ENCODE results near the gene FRMD4A. TPM values are rescaled to one million over a fixed set of nuclear protein-coding genes. Genes with fewer than 3 reads are reported as not detected.
A peak's percentile ranks its signal among the peaks of the same experiment; 100 is the strongest.

FRMD4A gene
- total and polyA plus RNA-seq, 8 donors = 6.9 to 25.3 (median 11.3) TPM

DNA sequence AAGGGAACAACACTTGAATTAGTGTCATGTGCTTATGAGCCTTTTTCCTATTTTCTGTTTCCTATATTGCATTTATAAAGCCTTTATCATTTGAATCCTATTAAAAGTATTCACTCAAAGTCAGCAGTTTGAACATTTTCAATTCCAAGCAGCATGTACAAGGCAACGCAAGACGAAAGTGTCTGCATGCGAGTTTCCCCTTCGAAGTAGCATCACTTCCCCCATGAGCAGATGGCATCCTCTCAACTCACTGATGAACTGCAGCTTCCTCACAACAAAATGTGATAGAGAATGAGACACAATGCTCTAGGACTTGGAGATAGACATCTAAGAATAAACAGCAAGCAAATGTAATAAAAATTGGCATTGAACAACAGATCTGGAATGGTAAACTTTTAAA, 473.3 kb downstream of the FRMD4A start:
- no peak for DNase-seq
- TF ChIP-seq POLR2AphosphoS5 (IDR thresholded peaks at IDR 0.05) = no peak
- no peak for TF ChIP-seq EP300 (IDR thresholded peaks at IDR 0.05)
- no peak for TF ChIP-seq CTCF (IDR thresholded peaks at IDR 0.05)
- no peak for TF ChIP-seq POLR2A (IDR thresholded peaks at IDR 0.05)
- intact Hi-C loops (cut with DNase I; ENCODE audit: low total_unique reads) = no loop called here
- Histone ChIP-seq H3K4me1 (peaks cover 0 to 8% (median 2%) of the 10 kb centered on the region in 4 donors), H3K36me3 (no peaks in the 10 kb centered on the region), H3K27ac (no peak overlapping the region), H3K27me3 (no peaks in the 10 kb centered on the region), H3K4me3 (no peak overlapping the region), H3K9me3 (no peaks in the 10 kb centered on the region)
- WGBS, 5 donors = 90 to 98% (median 94%) methylated on average over 4 of the region's 4 CpGs

DNA sequence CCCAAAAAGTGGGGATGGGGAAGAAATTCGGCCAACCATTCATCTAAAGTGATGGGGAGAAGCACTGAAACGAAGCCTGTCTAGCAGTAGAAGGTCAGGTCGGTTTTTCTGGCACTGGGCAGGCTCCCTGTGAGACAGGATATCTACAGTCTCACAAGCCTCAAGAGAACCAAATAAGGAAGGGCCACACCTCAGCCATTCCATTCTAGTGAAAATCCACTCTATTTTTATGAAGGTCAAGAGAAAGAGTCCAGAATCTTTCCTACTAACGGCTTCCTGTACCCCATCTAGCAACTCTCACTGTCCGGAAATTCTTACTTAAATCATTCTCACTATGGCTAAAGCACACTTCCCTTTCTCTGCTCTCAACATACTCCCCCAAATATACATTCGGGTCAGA, 476.9 kb downstream of the FRMD4A start:
- Histone ChIP-seq H3K9me3 (no peaks in the 10 kb centered on the region), H3K36me3 (no peaks in the 10 kb centered on the region), H3K27me3 (no peaks in the 10 kb centered on the region), H3K4me1 (peaks cover 0 to 6% (median 0%) of the 10 kb centered on the region in 4 donors), H3K27ac (peak overlapping the region in 4 of 5 donors; percentile 9 to 47 (median 26)), H3K4me3 (no peak overlapping the region)
- intact Hi-C loops (cut with DNase I; ENCODE audit: low total_unique reads) = no loop called here
- 49 to 79% (median 68%) methylated on average over 6 of the region's 6 CpGs for WGBS, 5 donors
- DNase-seq = no peak
- TF ChIP-seq CTCF (IDR thresholded peaks at IDR 0.05) = no peak
- no peak for TF ChIP-seq POLR2A (IDR thresholded peaks at IDR 0.05)
- no peak for TF ChIP-seq EP300 (IDR thresholded peaks at IDR 0.05)
- no peak for TF ChIP-seq POLR2AphosphoS5 (IDR thresholded peaks at IDR 0.05)

- no peak for TF ChIP-seq CTCF (IDR thresholded peaks at IDR 0.05)
- no peak for TF ChIP-seq POLR2A (IDR thresholded peaks at IDR 0.05)
- no peak for TF ChIP-seq EP300 (IDR thresholded peaks at IDR 0.05)
- TF ChIP-seq POLR2AphosphoS5 (IDR thresholded peaks at IDR 0.05) = no peak
- Histone ChIP-seq H3K36me3 (no peaks in the 10 kb centered on the region), H3K27me3 (no peaks in the 10 kb centered on the region), H3K4me3 (no peak overlapping the region), H3K9me3 (no peaks in the 10 kb centered on the region), H3K4me1 (peaks cover 0 to 8% (median 0%) of the 10 kb centered on the region in 4 donors), H3K27ac (peak overlapping the region in 2 of 5 donors; percentile 31 to 37)
- DNase-seq = no peak
- 74 to 87% (median 78%) methylated on average over 5 of the region's 5 CpGs for WGBS, 5 donors
- intact Hi-C loops (cut with DNase I; ENCODE audit: low total_unique reads) = no loop called here
Measured at GRCh38 chr10:13852872-13853271, 477.9 kb downstream of the FRMD4A start.

DNA sequence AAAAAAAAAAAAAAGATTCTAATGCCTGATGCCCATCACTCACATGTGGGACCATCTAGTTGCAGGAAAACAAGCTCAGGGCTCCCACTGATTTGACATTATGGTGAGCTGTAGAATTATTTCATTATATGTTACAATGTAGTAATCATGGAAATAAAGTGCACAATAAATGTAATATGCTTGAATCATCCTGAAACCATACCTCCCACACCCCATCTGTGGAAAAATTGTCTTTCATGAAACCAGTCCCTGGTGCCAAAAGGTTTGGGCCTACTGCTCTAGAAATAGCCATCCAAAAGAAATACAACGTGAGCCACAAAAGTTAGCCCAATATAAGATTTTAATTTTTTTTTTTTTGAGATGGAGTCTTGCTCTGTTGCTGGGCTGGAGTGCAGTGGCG, 478.8 kb downstream of the FRMD4A start:
- Histone ChIP-seq H3K9me3 (no peaks in the 10 kb centered on the region), H3K27ac (peak overlapping the region in 1 of 5 donors; percentile 0), H3K4me3 (no peak overlapping the region), H3K4me1 (peaks cover 0 to 18% (median 4%) of the 10 kb centered on the region in 4 donors), H3K36me3 (no peaks in the 10 kb centered on the region), H3K27me3 (peaks cover 0 to 3% (median 0%) of the 10 kb centered on the region in 3 donors)
- 89 to 93% (median 91%) methylated on average over 2 of the region's 2 CpGs for WGBS, 5 donors
- TF ChIP-seq EP300 (IDR thresholded peaks at IDR 0.05) (no peak), CTCF (IDR thresholded peaks at IDR 0.05) (no peak), POLR2AphosphoS5 (IDR thresholded peaks at IDR 0.05) (no peak), POLR2A (IDR thresholded peaks at IDR 0.05) (no peak)
- DNase-seq = no peak
- intact Hi-C loops (cut with DNase I; ENCODE audit: low total_unique reads) = no loop called here

Measured in stomach (tissue), 9 donors.